NCI-H2081 treated with DMSO at 0.1 percent for 48 hours (cell line): ENCODE measurements around the gene DYNC2LI1.

Experiments used
- DNase-seq: peaks from one replicate; lab custom pipeline; 2025; lab: John Stamatoyannopoulos, UW

The DYNC2LI1 gene

GRCh38 chr2:43846140-43846793 is 72.4 kb downstream of the DYNC2LI1 start:
- no peak for DNase-seq

DNA sequence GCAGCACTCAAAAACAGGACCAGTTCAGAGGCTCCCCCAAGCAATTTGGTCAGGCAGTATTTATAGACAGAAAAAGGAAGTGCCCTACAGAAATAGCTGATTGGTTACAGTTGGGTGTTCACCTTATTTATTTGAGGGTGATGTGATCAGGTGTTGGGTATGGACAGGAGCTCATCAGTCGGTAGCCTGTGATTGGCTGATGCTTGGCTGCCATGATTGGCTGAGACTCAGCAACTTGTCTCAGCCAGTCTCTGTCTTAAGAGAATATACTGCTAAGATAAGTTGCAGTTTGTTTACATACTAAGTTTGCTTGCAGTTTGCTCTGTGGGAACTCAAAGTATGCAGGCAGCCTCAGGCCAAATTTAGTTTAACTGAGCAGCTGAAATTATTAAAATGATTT is 74.4 kb downstream of the DYNC2LI1 start:
- DNase-seq, result no peak

GRCh38 chr2:43851011-43851980 is 77.5 kb downstream of the DYNC2LI1 start:
- no peak for DNase-seq

DNA sequence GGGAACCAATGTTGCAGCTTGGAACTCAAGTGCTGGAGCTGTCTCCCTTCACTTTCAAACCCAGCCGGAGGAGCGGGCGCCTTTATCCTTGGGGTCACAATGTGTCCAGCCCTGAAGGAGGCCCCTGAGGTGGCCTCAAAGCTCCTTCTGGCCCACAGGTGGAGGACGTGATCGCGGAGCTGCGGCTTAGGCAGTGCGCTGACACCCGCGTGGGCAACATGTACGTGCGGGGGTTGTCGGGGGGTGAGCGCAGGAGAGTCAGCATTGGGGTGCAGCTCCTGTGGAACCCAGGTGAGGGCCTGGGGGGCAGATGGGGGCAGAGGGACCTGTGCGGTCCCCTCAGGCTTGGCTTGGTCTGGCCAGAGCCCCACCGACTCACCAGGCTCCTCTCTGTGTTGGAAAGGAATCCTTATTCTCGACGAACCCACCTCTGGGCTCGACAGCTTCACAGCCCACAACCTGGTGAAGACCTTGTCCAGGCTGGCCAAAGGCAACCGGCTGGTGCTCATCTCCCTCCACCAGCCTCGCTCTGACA is 78.4 kb downstream of the DYNC2LI1 start:
- no peak for DNase-seq

GRCh38 chr2:43853141-43854081 is 79.6 kb downstream of the DYNC2LI1 start:
- no peak for DNase-seq

DNA sequence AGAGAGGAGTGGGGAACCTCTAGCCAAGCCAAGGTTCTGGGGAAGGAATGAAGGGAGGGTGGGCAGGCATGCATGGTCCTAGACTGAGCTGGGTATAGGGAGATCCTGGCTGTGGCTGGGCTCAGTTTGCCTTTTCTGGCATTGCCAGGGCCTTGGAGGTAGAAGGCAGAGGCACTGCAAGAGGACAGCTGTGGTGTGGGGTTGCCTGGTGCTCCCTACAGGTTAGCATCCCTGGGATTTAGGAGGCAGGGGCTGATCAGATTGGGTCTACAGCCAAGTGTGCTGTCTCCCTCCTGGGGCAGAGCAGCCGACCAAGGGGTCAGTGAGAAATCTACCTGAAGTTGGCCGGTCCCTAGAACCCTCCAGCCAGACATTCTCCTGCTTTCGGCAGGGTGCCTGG is 80.8 kb downstream of the DYNC2LI1 start:
- DNase-seq, result no peak

DNA sequence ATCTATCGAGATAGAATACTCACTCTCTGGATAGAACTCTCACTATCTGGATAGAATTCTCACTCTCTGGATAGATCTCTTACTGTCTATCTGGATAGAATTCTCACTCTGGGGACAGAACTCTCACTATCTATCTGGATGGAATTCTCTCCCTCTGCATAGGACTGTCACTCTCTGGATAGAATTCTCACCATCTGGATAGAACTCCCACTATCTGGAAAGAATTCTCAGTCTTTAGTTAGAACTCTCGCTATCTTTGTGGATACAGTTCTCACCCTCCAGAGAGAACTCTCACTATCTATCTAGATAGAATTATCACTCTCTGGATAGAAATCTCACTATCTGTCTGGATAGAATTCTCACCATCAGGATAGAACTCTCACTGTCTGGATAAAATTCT is 81.5 kb downstream of the DYNC2LI1 start:
- no peak for DNase-seq
